ENCODE measurements around the gene ARHGAP6. TPM values are rescaled to one million over a fixed set of nuclear protein-coding genes. Genes with fewer than 3 reads are reported as not detected.

The ARHGAP6 gene
- 3.4 TPM for polyA plus RNA-seq (2012; ENCODE audit: missing spikeins)

DNA sequence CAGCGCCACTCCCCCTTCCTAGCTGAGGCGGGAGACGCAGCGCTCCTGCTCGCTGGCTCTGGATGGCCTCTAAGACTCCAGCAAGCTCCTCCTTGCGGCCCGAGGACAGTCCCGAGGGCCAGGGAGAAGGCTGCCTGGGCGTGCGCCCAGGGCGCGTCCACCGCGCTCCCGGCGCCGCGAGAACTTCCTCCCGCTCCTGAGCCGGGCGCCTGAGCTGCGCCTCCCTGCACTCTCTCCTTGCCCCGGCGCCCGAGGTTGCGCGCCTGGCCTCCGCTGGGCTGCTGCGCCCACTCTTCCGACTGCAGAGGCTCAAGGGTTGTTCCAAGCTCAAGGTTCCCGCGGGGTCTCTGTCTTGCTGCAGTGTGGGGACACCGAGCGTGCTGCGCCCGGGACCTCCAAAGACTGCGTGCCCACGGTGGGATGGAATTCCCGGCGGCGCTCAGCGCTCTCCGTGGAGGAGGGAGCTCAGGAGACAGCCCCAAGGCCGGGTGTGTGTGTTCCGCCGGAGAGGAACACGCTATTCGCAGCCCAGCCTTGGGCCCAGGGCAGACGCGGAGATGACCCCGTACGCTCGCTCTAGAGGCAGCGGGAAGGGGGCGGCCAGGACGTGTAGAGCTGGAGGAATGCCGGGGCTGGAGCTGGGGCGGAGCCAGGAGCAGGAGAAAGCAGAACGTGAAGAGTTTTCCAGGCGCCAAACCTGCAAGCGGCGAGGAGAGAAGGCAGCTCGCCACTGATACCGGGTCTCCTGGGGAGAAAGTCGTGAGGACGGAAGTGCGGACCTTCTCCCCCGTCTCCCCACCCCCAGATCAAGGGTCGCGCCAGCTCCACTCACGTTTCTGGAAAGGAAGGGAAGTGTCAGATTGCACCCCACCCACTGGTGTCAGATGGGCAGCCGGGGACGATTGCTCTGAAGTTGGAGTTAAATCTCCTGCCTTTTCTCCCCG lies at the start of gene ARHGAP6:
ARHGAP6 (minus strand) TSS at position 753 of the 944 bp plus-strand sequence. CDS start 1,092 bp downstream, outside the sequence.
- TF ChIP-seq TAF1 (IDR thresholded peaks at IDR 0.05; ENCODE audit: borderline replicate concordance, low read depth, low read length) (no peak), POLR2A (IDR thresholded peaks at IDR 0.05; ENCODE audit: low read depth, low read length) (no peak), POLR2AphosphoS5 (IDR thresholded peaks at IDR 0.05; ENCODE audit: low read depth, low read length) (no peak)
- peak; percentile 22 for DNase-seq (ENCODE audit: insufficient read length)
- FAIRE-seq, result no peak

DNA sequence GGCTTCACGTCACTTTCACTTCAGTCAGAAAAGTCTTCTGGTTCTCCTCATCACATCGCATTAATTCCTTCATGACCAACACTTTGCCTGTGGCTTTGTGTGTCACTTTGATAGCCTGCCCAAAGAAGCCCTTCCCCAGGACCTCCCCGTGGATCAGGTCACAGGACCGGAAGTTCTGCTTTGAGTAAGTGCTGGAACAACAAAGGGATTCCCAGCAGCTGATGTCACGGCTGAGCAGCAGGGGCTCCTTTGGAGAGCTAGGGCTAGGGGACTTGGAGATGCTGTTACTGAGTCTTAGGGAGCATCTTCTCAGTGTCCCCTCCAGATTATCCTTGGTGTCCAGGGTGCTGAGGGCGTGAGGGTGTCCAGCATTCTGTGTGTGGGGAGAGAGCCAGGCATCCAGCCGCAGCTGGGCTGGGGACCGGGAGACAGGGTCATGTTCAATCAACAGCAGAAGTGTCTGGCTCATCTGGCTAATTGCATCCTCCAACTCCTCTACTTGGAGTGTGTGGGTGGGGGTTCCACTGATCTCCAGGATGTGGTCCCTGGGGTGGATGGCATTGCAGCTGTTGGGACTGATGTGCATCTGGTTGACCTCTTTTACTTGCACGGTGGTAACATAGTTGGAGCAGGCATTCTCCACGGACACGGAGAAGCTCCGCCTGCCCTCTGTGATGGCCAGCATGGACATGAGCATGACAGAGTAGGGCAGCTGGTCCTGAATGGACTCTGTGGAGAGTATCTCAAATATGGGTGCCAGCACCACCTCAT lies 39.2 kb upstream of the ARHGAP6 start:
- DNase-seq (ENCODE audit: insufficient read length) (no peak), FAIRE-seq (peak; percentile 78)
- TF ChIP-seq POLR2A (IDR thresholded peaks at IDR 0.05; ENCODE audit: low read depth, low read length) (no peak), POLR2AphosphoS5 (IDR thresholded peaks at IDR 0.05; ENCODE audit: low read depth, low read length) (no peak), TAF1 (IDR thresholded peaks at IDR 0.05; ENCODE audit: borderline replicate concordance, low read depth, low read length) (no peak)

- no peak for FAIRE-seq
- no peak for TF ChIP-seq TAF1 (IDR thresholded peaks at IDR 0.05; ENCODE audit: borderline replicate concordance, low read depth, low read length)
- TF ChIP-seq POLR2A (IDR thresholded peaks at IDR 0.05; ENCODE audit: low read depth, low read length), result no peak
- no peak for TF ChIP-seq POLR2AphosphoS5 (IDR thresholded peaks at IDR 0.05; ENCODE audit: low read depth, low read length)
- no peak for DNase-seq (ENCODE audit: insufficient read length)
Observed at GRCh38 chrX:11703855-11704254, 38.1 kb upstream of the ARHGAP6 start.

GRCh38 chrX:11702965-11703631 lies 37.4 kb upstream of the ARHGAP6 start:
- DNase-seq (ENCODE audit: insufficient read length) (no peak), FAIRE-seq (no peak)
- TF ChIP-seq POLR2AphosphoS5 (IDR thresholded peaks at IDR 0.05; ENCODE audit: low read depth, low read length) (no peak), TAF1 (IDR thresholded peaks at IDR 0.05; ENCODE audit: borderline replicate concordance, low read depth, low read length) (no peak), POLR2A (IDR thresholded peaks at IDR 0.05; ENCODE audit: low read depth, low read length) (no peak)

DNA sequence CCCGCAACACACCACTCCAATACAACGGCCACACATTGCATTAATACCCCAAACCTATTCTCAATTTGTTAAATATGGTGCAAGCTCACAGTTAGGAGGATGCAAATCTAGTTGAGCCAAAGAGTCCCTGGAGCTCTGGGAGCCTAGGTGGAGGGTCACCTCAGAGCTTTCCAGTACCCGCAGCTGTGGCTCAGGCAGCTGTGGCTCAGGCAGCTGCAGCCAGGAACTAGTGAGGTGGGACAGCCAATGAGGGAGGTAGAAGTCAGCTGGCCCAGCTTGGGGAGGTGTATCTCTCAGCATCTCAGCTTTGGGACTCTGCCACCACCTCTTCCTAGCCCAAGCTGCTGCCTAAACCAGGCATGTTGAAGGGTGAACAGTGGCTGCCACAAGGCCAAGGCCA lies 36.7 kb upstream of the ARHGAP6 start:
- FAIRE-seq (peak; percentile 5), DNase-seq (ENCODE audit: insufficient read length) (no peak)
- no peak for TF ChIP-seq POLR2AphosphoS5 (IDR thresholded peaks at IDR 0.05; ENCODE audit: low read depth, low read length)
- TF ChIP-seq POLR2A (IDR thresholded peaks at IDR 0.05; ENCODE audit: low read depth, low read length), result no peak
- no peak for TF ChIP-seq TAF1 (IDR thresholded peaks at IDR 0.05; ENCODE audit: borderline replicate concordance, low read depth, low read length)

DNA sequence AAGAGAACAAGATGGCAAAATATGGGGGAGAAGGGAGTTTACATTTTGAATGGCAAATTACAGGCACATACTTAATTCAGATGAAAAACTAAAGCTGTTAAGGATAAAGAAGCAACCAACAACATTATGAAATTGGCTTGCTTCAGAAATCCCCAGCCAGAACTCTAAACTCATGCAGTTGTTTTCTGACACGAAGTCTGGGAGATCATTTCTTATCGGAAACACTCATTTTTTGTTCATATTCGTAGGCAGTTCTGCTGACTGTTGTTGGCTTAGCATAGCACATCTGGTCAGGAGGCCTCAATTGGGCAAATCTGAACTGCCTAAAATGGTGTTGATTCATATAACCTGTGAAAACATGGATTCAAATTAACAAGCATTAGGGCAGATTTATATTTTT lies 33.0 kb upstream of the ARHGAP6 start:
- DNase-seq (ENCODE audit: insufficient read length) (no peak), FAIRE-seq (peak; percentile 46)
- TF ChIP-seq POLR2AphosphoS5 (IDR thresholded peaks at IDR 0.05; ENCODE audit: low read depth, low read length), result no peak
- no peak for TF ChIP-seq TAF1 (IDR thresholded peaks at IDR 0.05; ENCODE audit: borderline replicate concordance, low read depth, low read length)
- TF ChIP-seq POLR2A (IDR thresholded peaks at IDR 0.05; ENCODE audit: low read depth, low read length), result no peak

DNA sequence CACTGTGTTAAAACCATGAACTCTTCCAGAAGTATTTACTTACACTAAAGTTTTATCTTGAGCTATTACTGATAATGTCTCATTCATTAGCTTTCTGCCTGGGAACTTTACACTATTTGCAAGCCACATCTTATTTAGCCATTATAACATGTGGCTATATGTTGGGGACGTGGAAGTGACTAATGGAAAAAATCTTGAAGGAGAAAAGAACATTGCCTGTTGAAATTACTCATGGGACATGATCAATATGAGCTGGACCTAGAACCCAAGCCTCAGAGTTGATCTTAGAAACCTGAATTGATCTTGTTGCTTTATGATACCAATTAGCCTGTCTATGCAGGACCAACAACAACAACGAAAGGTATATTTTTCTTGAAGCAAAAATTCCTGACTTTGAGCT lies 22.5 kb upstream of the ARHGAP6 start:
- FAIRE-seq (no peak), DNase-seq (ENCODE audit: insufficient read length) (no peak)
- no peak for TF ChIP-seq POLR2AphosphoS5 (IDR thresholded peaks at IDR 0.05; ENCODE audit: low read depth, low read length)
- no peak for TF ChIP-seq POLR2A (IDR thresholded peaks at IDR 0.05; ENCODE audit: low read depth, low read length)
- no peak for TF ChIP-seq TAF1 (IDR thresholded peaks at IDR 0.05; ENCODE audit: borderline replicate concordance, low read depth, low read length)

- FAIRE-seq (peak; percentile 53), DNase-seq (ENCODE audit: insufficient read length) (no peak)
- TF ChIP-seq POLR2AphosphoS5 (IDR thresholded peaks at IDR 0.05; ENCODE audit: low read depth, low read length) (no peak), POLR2A (IDR thresholded peaks at IDR 0.05; ENCODE audit: low read depth, low read length) (no peak), TAF1 (IDR thresholded peaks at IDR 0.05; ENCODE audit: borderline replicate concordance, low read depth, low read length) (no peak)
Observed at GRCh38 chrX:11687157-11687556, 21.4 kb upstream of the ARHGAP6 start.

GRCh38 chrX:11683057-11683456 lies 17.3 kb upstream of the ARHGAP6 start:
- TF ChIP-seq POLR2AphosphoS5 (IDR thresholded peaks at IDR 0.05; ENCODE audit: low read depth, low read length) (no peak), POLR2A (IDR thresholded peaks at IDR 0.05; ENCODE audit: low read depth, low read length) (no peak), TAF1 (IDR thresholded peaks at IDR 0.05; ENCODE audit: borderline replicate concordance, low read depth, low read length) (no peak)
- DNase-seq (ENCODE audit: insufficient read length) (no peak), FAIRE-seq (no peak)

GRCh38 chrX:11678158-11678557 lies 12.4 kb upstream of the ARHGAP6 start:
- FAIRE-seq (peak; percentile 50), DNase-seq (ENCODE audit: insufficient read length) (no peak)
- TF ChIP-seq POLR2AphosphoS5 (IDR thresholded peaks at IDR 0.05; ENCODE audit: low read depth, low read length), result no peak
- no peak for TF ChIP-seq POLR2A (IDR thresholded peaks at IDR 0.05; ENCODE audit: low read depth, low read length)
- no peak for TF ChIP-seq TAF1 (IDR thresholded peaks at IDR 0.05; ENCODE audit: borderline replicate concordance, low read depth, low read length)

DNA sequence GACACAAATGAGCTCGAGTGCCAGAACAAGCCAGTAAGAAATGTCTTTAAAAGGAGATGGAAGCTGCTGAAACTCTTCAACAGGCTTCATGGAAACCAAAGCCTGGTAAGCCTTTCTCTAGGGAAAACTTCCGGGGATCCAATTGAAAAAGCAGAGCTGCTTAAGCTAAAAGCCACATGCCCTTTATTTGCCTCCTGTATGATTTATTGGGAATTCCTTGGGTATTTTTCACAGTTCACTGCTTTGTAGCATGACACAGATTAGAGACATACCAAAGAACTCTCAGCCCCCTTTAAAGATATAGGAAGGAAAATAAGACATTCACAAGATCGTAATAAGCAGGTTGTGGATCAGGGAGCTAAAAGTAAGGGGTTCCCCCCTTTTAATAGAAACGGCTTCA lies 6.5 kb upstream of the ARHGAP6 start:
- no peak for FAIRE-seq
- TF ChIP-seq POLR2AphosphoS5 (IDR thresholded peaks at IDR 0.05; ENCODE audit: low read depth, low read length), result no peak
- no peak for TF ChIP-seq TAF1 (IDR thresholded peaks at IDR 0.05; ENCODE audit: borderline replicate concordance, low read depth, low read length)
- no peak for TF ChIP-seq POLR2A (IDR thresholded peaks at IDR 0.05; ENCODE audit: low read depth, low read length)

More for the DNA sequence above, 6.5 kb upstream of the ARHGAP6 start:
- DNase-seq (ENCODE audit: insufficient read length), result no peak

Data from GM12892 (cell line).